HG02798 (cell line): Measurements from ENCODE around the gene ANO5.
"Not testable (repeated sequence)": the region's sequence is repeated elsewhere in the genome, so short reads cannot be mapped to it uniquely, and the experiment has no call there.

Experiments
- ATAC-seq: cut with Tn5 transposase; IDR thresholded peaks from one replicate; pipeline ENCODE4 v1.9.1; 2021; ENCODE audit warnings: mild to moderate bottlenecking; ENCODE audit not compliant: unreplicated experiment, poor library complexity

Gene ANO5

DNA sequence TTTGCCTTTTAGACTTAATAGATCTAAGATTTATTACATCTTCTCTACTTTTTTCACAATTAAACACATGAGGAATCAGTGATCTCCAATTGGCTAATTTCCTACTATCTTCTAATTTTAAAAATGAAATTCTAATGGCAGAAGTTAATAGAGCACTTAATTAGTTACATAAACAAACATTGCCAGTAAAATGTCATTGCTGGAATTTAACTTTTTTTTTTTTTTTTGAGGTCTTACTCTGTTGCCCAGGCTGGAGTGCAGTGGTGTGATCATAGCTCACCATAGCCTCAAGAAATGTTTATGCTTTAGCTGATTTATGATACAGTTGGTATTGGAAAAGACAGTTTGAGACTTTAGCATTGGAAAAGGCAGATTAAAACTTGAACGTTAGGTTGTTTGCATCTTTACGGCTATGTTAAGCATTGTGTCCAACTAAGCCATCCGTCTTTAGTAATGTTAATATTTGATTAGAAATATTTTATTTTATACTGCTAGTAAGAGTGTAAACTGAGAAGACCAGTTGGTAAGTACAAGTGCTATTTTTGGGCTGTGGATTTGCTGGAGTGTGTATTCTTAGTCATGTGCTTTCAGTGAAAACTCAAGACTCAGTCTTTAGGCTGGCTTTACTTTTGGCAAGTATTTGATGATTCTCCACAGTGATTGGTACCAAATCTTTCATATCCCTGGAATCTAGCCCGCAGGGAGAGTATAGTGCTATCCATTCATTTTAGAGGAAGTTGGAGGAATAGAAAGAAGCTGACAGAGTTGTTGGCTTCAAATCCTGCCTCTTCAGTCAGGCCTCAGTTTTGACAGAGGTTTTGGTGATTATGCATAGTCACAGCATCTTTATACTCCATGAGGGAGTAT, 4.5 kb downstream of the ANO5 start:
- no peak for ATAC-seq

GRCh38 chr11:22199243-22199642, 6.4 kb downstream of the ANO5 start:
- ATAC-seq, result no peak

- ATAC-seq, result peak; percentile 80
Measured at GRCh38 chr11:22203281-22203680, 10.4 kb downstream of the ANO5 start.

DNA sequence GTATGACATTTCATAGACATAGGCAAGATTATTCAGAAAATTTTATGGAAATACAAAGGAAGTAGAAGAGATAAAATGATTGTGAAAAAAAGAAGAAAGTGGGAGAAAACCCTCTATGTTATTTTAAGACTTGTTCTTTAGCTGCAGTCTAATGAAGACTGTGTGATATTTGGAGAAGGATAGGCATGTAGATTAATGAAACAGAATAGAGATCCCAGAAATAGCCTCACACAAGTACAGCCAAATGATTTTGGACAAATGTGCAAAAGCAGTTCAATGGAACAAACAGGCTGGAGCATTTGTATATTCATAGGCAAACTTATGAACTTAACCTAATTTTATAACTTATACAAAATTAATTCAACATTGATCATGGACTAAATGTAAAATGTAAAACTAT, 14.3 kb downstream of the ANO5 start:
- ATAC-seq, result no peak

- no peak for ATAC-seq
Measured at GRCh38 chr11:22208151-22208858, 15.4 kb downstream of the ANO5 start.

- ATAC-seq, result no peak
Measured at GRCh38 chr11:22216940-22217339, 24.1 kb downstream of the ANO5 start.

- peak; percentile 40 for ATAC-seq
Measured at GRCh38 chr11:22221143-22221542, 28.3 kb downstream of the ANO5 start.

GRCh38 chr11:22225190-22225589, 32.3 kb downstream of the ANO5 start:
- ATAC-seq, result no peak

GRCh38 chr11:22234743-22235142, 41.9 kb downstream of the ANO5 start:
- no peak for ATAC-seq

DNA sequence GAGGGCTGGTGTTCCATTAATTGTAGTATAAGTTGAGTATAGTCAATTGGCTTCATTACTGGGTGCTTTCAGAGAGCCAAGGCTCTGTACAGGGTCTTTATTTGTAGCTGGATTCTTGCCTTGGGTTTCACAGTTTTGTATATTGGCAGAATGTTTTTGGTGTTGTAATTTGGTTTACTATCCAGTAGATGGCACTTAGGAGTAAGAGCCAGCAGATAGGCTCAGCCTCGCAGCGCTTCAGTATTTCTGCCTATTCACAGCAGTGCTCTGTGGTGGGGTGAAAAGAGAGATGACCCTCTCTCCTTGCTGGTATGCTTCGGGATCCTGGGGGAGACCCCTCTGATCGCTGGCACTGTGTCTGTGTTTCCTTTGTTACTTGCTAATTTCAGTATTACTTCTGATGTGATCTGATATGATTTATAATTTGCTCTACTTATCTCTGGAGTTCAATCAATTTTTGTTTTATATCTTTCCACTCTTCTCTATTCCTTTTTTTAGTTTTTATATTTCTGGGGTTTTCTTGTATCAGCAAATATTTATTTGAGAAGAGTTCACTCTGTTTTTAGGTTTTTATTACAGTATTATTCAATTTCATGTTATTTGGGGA, 52.2 kb downstream of the ANO5 start:
- peak; percentile 99 for ATAC-seq

GRCh38 chr11:22246992-22247391, 54.1 kb downstream of the ANO5 start:
- no peak for ATAC-seq

- no peak for ATAC-seq
Measured at GRCh38 chr11:22249871-22250270, 57.0 kb downstream of the ANO5 start.

GRCh38 chr11:22256876-22257275, 64.0 kb downstream of the ANO5 start:
- no peak for ATAC-seq

DNA sequence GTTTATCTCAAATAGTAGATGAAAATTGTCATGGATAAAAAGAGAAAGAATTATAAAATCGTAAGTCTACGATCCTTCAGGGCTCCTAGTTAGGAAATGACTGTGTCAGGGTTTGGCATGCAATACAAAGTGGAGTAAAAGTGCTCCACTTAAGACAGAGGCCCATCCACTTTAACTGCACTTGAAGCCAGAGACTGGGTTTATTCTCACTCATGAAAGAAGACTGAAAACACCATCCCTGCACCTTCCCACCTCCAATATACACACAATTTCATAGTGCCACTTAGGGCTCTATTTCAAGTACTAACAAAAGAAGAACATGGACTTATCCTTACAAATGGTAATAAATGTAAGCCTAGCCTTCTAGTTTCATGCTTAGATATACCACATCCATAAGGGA, 70.7 kb downstream of the ANO5 start:
- no peak for ATAC-seq

- not testable (repeated sequence) for ATAC-seq
Measured at GRCh38 chr11:22268983-22269624, 76.2 kb downstream of the ANO5 start.

DNA sequence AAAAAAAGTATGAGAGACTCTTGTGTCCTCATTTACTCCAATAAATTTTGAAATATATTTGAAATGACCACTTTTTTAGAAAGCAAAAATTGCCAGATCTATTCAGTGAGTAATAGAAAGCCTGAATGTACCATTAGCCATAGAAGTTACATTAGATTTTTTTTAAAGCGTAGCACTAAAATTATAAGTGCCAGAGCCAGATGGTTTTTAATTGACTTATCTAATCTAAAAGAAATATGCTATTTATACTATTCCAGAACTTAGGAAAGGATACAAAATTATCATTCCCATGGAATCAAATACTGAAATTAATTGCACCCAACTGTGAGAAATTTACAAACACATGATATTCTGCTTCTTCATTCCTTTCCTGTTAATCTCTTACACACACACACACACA, 80.9 kb downstream of the ANO5 start:
- ATAC-seq, result no peak

GRCh38 chr11:22275600-22275999, 82.7 kb downstream of the ANO5 start:
- ATAC-seq, result no peak

GRCh38 chr11:22276535-22276934, 83.7 kb downstream of the ANO5 start:
- no peak for ATAC-seq

GRCh38 chr11:22284991-22285390, 92.1 kb downstream of the ANO5 start:
- not testable (repeated sequence) for ATAC-seq

DNA sequence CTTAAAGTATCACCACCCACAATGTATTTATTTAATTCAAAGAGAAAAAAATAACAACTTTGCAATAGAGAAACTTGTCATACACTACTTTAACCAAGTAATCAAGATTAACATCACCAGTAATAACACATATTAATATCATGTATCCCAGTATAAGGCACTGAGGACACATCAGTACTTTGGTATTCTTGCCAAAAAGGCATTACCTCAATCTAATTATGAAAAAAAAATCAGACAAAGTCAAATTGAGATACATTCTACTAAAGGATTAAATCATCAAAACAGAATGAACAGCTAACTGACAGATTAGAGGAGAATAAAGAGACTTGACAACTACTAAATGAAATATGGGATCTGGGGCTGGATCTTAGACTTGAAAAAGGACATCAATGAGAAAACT, 109.5 kb downstream of the ANO5 start:
- no peak for ATAC-seq
